NT2/D1 (cell line): ENCODE measurements around the gene ANAPC13.

Experiments
- YY1 ChIP-seq: IDR thresholded peaks from 2 replicates; pipeline ENCODE4 v1.6.1; 2011; ENCODE audit not compliant: insufficient read length, insufficient read depth
- ZNF274 ChIP-seq: IDR thresholded peaks from 2 replicates; pipeline ENCODE4 v1.6.1; 2011; ENCODE audit warnings: mild to moderate bottlenecking, low read depth, low read length

- no peak for TF ChIP-seq ZNF274
- TF ChIP-seq YY1: no peak
These were observed 17.3 kb downstream of the ANAPC13 start for GRCh38 chr3:134468519-134468918.
